ENCODE data around the gene DLG2. TPM values are rescaled to one million over a fixed set of nuclear protein-coding genes. Genes with fewer than 3 reads are reported as not detected.

Gene DLG2
- total and polyA plus RNA-seq, 9 donors: 2.5 to 20.7 (median 12.0) TPM

DNA sequence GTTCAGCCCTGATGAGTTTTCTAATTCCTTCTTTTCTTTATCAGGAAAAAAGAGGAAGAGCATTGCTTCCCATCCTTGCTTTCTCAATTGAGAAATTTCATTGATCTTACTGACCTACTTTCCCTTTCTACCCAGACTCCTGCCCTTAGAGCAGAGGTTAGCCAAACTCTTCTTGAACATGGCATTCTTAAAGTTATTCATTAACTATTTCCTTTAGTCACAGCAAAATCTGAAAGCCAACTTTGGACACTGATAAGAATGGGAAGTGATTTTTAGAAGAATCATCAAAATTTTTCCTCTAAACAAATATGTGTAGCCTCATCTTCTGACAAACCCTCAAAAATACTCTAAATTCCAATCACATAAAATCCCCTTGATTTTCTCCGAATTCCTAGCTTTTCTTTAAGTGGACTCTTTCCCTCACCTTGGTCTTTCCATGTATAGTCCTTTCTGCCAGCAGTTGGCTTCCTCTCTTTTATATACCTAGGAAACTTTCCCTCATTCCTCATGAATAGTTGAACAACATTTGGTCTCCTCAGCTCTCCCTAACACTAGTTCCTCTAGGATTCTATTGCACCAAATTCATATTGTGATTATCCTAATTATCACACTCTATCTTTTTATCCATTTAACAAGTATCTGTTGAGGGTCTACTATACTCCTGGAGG lies 1774.2 kb downstream of the DLG2 start:
- no peak for DNase-seq
- H3K27ac ChIP-seq: no peak overlapping the region
- intact Hi-C loops (cut with DNase I): no loop called here
- no peak overlapping the region for H3K4me3 ChIP-seq
- WGBS, 3 donors: 65 to 87% (median 78%) methylated on average over 1 of the region's 1 CpG
- no peaks in the 10 kb centered on the region for H3K36me3 ChIP-seq
- no peaks in the 10 kb centered on the region for H3K9me3 ChIP-seq
- no peak for TF ChIP-seq POLR2A (IDR thresholded peaks at IDR 0.05)
- TF ChIP-seq EP300 (IDR thresholded peaks at IDR 0.05): no peak
- TF ChIP-seq, protein P1, sequence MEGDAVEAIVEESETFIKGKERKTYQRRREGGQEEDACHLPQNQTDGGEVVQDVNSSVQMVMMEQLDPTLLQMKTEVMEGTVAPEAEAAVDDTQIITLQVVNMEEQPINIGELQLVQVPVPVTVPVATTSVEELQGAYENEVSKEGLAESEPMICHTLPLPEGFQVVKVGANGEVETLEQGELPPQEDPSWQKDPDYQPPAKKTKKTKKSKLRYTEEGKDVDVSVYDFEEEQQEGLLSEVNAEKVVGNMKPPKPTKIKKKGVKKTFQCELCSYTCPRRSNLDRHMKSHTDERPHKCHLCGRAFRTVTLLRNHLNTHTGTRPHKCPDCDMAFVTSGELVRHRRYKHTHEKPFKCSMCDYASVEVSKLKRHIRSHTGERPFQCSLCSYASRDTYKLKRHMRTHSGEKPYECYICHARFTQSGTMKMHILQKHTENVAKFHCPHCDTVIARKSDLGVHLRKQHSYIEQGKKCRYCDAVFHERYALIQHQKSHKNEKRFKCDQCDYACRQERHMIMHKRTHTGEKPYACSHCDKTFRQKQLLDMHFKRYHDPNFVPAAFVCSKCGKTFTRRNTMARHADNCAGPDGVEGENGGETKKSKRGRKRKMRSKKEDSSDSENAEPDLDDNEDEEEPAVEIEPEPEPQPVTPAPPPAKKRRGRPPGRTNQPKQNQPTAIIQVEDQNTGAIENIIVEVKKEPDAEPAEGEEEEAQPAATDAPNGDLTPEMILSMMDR (IDR thresholded peaks at IDR 0.05): no peak
- H3K4me1 ChIP-seq (ENCODE audit: insufficient read depth): no peaks in the 10 kb centered on the region
- H3K27me3 ChIP-seq: no peaks in the 10 kb centered on the region

DNA sequence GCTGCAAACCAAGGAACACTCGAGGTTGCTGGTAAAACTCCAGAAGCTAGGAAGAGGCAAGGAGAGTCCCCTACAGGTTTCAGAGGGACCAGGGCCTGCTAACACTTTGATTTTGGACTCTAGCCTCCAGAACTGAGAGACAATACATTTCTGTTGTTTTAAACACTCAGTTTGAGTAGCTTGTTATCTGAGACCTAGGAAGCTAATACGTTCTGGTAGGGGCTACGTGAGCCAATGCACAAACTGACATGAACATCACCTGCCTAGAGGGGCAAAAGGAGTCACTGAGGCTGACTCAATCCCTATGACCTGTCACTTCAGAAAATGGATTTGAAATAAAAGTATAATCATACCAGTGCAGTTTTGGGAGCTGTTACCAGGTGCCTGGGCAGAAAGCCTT lies 1775.1 kb downstream of the DLG2 start:
- Histone ChIP-seq H3K4me3 (no peak overlapping the region), H3K9me3 (no peaks in the 10 kb centered on the region), H3K4me1 (ENCODE audit: insufficient read depth) (no peaks in the 10 kb centered on the region), H3K27ac (no peak overlapping the region), H3K27me3 (no peaks in the 10 kb centered on the region), H3K36me3 (no peaks in the 10 kb centered on the region)
- WGBS, 3 donors: 86 to 92% (median 90%) methylated on average over 3 of the region's 3 CpGs
- no peak for DNase-seq
- intact Hi-C loops (cut with DNase I): no loop called here
- TF ChIP-seq EP300 (IDR thresholded peaks at IDR 0.05) (no peak), POLR2A (IDR thresholded peaks at IDR 0.05) (no peak)
- TF ChIP-seq, protein P1 (IDR thresholded peaks at IDR 0.05): no peak

DNA sequence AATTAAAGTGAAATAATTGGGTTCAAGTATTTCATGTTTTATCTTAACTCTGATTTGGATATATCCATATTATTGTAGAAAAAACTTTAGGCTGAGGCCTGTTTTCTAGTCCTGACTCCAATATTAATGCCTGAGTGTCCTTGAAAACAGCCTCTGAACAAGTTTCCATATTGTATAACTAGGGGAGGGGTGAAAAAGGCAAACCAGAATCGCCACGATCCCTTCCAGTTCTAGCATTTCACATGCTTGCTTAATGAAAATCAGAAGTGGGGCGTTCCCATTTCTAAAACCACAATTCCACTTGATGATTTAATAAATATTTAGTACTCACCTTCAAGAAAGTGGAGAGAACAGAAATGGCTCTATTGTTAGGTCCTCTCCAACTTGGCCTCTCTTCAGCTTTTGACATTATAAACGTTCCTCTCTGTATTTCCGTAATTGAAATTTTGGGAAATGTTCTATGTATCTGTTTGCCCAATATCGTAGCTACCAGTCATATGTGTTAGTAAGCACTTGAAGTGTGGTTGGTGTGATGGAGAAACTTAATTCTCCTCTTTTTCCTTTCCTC lies 1779.6 kb downstream of the DLG2 start:
- WGBS, 3 donors: 83 to 94% (median 89%) methylated on average over 6 of the region's 6 CpGs
- DNase-seq: no peak

DNA sequence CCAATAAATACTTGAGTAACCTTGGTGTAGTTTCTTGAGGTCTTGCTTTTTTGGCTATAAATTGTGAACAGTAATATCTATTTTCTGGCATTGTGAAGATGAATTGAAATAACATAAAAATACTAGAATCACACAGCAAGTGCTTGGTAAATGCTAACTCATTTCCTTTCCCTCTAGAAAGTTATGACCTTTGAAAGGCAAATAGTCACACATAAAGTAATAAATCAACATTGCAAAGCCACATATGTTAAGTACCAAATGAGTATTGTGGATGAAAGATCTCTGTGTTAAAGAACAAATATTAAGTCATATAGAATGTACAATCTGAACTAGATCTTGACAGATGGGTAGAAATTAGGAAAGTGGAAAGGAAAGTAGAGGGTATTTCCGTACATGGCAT lies 1781.3 kb downstream of the DLG2 start:
- H3K9me3 ChIP-seq: no peaks in the 10 kb centered on the region
- no peak overlapping the region for H3K4me3 ChIP-seq
- H3K4me1 ChIP-seq (ENCODE audit: insufficient read depth): no peaks in the 10 kb centered on the region
- H3K27me3 ChIP-seq: no peaks in the 10 kb centered on the region
- TF ChIP-seq POLR2A (IDR thresholded peaks at IDR 0.05): no peak
- no peak for TF ChIP-seq EP300 (IDR thresholded peaks at IDR 0.05)
- TF ChIP-seq, protein P1 (IDR thresholded peaks at IDR 0.05): no peak
- DNase-seq: no peak
- 90 to 94% (median 94%) methylated on average over 1 of the region's 1 CpG for WGBS, 3 donors
- no peak overlapping the region for H3K27ac ChIP-seq
- H3K36me3 ChIP-seq: no peaks in the 10 kb centered on the region
- intact Hi-C loops (cut with DNase I): no loop called here

More for the DNA sequence above, 1779.6 kb downstream of the DLG2 start:
- H3K27me3 ChIP-seq: no peaks in the 10 kb centered on the region
- intact Hi-C loops (cut with DNase I): no loop called here
- H3K9me3 ChIP-seq: no peaks in the 10 kb centered on the region
- H3K36me3 ChIP-seq: no peaks in the 10 kb centered on the region
- no peak overlapping the region for H3K4me3 ChIP-seq
- H3K27ac ChIP-seq: no peak overlapping the region
- TF ChIP-seq, protein P1 (IDR thresholded peaks at IDR 0.05): no peak
- TF ChIP-seq EP300 (IDR thresholded peaks at IDR 0.05) (no peak), POLR2A (IDR thresholded peaks at IDR 0.05) (no peak)
- no peaks in the 10 kb centered on the region for H3K4me1 ChIP-seq (ENCODE audit: insufficient read depth)

Data from ovary (tissue), 9 donors.